GM23338 (cell line): ENCODE results near the gene CXCL8. TPM values are rescaled to one million over a fixed set of nuclear protein-coding genes. Genes with fewer than 3 reads are reported as not detected.
"Not testable (repeated sequence)": the region's sequence is repeated elsewhere in the genome, so short reads cannot be mapped to it uniquely, and the experiment has no call there.

Experiments
- ATAC-seq: fragments of 200-7000 bp; cut with Tn5 transposase; 3 replicates; pipeline ENCODE4 v1.9.1; 2020
- DNase-seq: peaks from one replicate; pipeline ENCODE4 v3.0.0-alpha.2; 2015; ENCODE audit warnings: low spot score
- H2AFZ ChIP-seq: fragments of 200-600 bp; sonication (generic); 2 replicates; pipeline ENCODE4 v1.8.0; 2016; ENCODE audit warnings: antibody characterized with exemption, mild to moderate bottlenecking, moderate library complexity
- H3F3A ChIP-seq: fragments of 200-600 bp; sonication (generic); replicated peaks from 2 replicates; pipeline ENCODE4 v1.8.0; 2017; ENCODE audit warnings: antibody characterized with exemption, mixed run types, low read depth
- H3K27ac ChIP-seq: fragments of 200-600 bp; sonication (generic); 2 replicates; pipeline ENCODE4 v1.6.1; 2016; ENCODE audit warnings: low read depth
- H3K27me3 ChIP-seq: fragments of 200-600 bp; sonication (generic); 2 replicates; pipeline ENCODE4 v1.8.0; 2016; ENCODE audit warnings: mild to moderate bottlenecking, mixed run types, moderate library complexity; ENCODE audit not compliant: insufficient read depth
- H3K36me3 ChIP-seq: fragments of 200-600 bp; sonication (generic); 2 replicates; pipeline ENCODE4 v1.8.0; 2016; ENCODE audit warnings: mild to moderate bottlenecking; ENCODE audit not compliant: insufficient read depth
- H3K4me1 ChIP-seq: fragments of 200-600 bp; sonication (generic); 2 replicates; pipeline ENCODE4 v1.8.0; 2016; ENCODE audit warnings: mild to moderate bottlenecking, moderate library complexity; ENCODE audit not compliant: insufficient read depth
- H3K4me2 ChIP-seq: fragments of 200-600 bp; sonication (generic); 2 replicates; pipeline ENCODE4 v1.7.1; 2017; ENCODE audit warnings: mixed run types
- H3K4me3 ChIP-seq: fragments of 200-600 bp; sonication (generic); 2 replicates; pipeline ENCODE4 v1.6.1; 2016; ENCODE audit warnings: mixed run types
- H3K79me2 ChIP-seq: fragments of 200-600 bp; sonication (generic); replicated peaks from 2 replicates; pipeline ENCODE4 v1.8.0; 2017; ENCODE audit warnings: mild to moderate bottlenecking; ENCODE audit not compliant: insufficient read depth
- H3K9me2 ChIP-seq: fragments of 200-600 bp; sonication (generic); 2 replicates; pipeline ENCODE4 v1.8.0; 2017; ENCODE audit not compliant: insufficient read depth
- H4K20me1 ChIP-seq: fragments of 200-600 bp; sonication (generic); replicated peaks from 2 replicates; pipeline ENCODE4 v1.8.0; 2017; ENCODE audit warnings: mild to moderate bottlenecking; ENCODE audit not compliant: insufficient read depth
- H3K27ac Mint-ChIP-seq: 2 replicates; pipeline ENCODE4 v1.8.0; 2020; ENCODE audit warnings: inconsistent platforms, mild to moderate bottlenecking, moderate library complexity, mixed read lengths
- H3K27me3 Mint-ChIP-seq: 3 replicates; pipeline ENCODE4 v1.8.0; 2022; ENCODE audit warnings: low read depth, mild to moderate bottlenecking, moderate library complexity, mixed read lengths, inconsistent platforms; ENCODE audit not compliant: insufficient read depth, poor library complexity
- H3K36me3 Mint-ChIP-seq: 3 replicates; pipeline ENCODE4 v1.8.0; 2021; ENCODE audit warnings: low read depth, mild to moderate bottlenecking, inconsistent platforms, moderate library complexity, mixed read lengths
- H3K4me1 Mint-ChIP-seq: 3 replicates; pipeline ENCODE4 v1.8.0; 2020; ENCODE audit warnings: mild to moderate bottlenecking, inconsistent platforms, mixed read lengths
- H3K4me3 Mint-ChIP-seq: 3 replicates; pipeline ENCODE4 v1.8.0; 2021; ENCODE audit warnings: moderate library complexity, mild to moderate bottlenecking, inconsistent platforms, mixed read lengths
- H3K9me3 Mint-ChIP-seq: 3 replicates; pipeline ENCODE4 v1.8.0; 2020; ENCODE audit warnings: moderate library complexity, mild to moderate bottlenecking, inconsistent platforms, mixed read lengths
- EZH2 ChIP-seq: fragments of 200-600 bp; sonication (generic); IDR thresholded peaks from one replicate; pipeline ENCODE4 v1.8.0; 2017; ENCODE audit warnings: antibody characterized with exemption, mild to moderate bottlenecking, low read depth; ENCODE audit not compliant: unreplicated experiment
- EZH2phosphoT487 ChIP-seq: fragments of 200-600 bp; sonication (generic); IDR thresholded peaks from one replicate; pipeline ENCODE4 v1.8.1; 2018; ENCODE audit warnings: antibody characterized with exemption; ENCODE audit not compliant: unreplicated experiment
- JUNB ChIP-seq: IDR thresholded peaks from one replicate; pipeline ENCODE4 v1.6.1; 2016; ENCODE audit warnings: antibody characterized with exemption; ENCODE audit not compliant: unreplicated experiment
- NANOG ChIP-seq: IDR thresholded peaks from 2 replicates; pipeline ENCODE4 v1.6.1; 2016; ENCODE audit warnings: antibody characterized with exemption, borderline replicate concordance
- ZNF114 ChIP-seq: fragments of 250-450 bp; sonication (Bioruptor Pico); IDR thresholded peaks from 2 replicates; pipeline ENCODE4 v1.5.0; 2020; ENCODE audit warnings: mild to moderate bottlenecking, moderate library complexity
- polyA plus RNA-seq: library from polyadenylated mRNA; unstranded; fragments of >200 nt; fragmentation: Nextera tagmentation; extraction: Ambion mirVana; gene quantifications from 2 replicates; pipeline ENCODE4 v1.2.1, GENCODE V29; 2016
- total RNA-seq: library from RNA; depleted of rRNA; stranded (reverse); fragments of >200 nt; shearing (Covaris generic); gene quantifications from 2 replicates; pipeline ENCODE4 v1.2.3, GENCODE V29; 2014
- TF ChIP-seq, protein P1 (sequence below): IDR thresholded peaks from 2 replicates; pipeline ENCODE4 v1.6.1; 2016; ENCODE audit warnings: antibody characterized with exemption
- TF ChIP-seq, protein P2 (sequence below), 2 experiments: fragments of 200-600 bp in 1 of 2; sonication (generic) in 1 of 2; conservative IDR thresholded peaks; 2 replicates each; pipeline versions ENCODE4 v1.5.1 to v1.6.1; 2016 to 2017; ENCODE audit warnings: antibody characterized with exemption in 2 of 2, low read depth in 2 of 2, mild to moderate bottlenecking in 2 of 2, moderate library complexity in 1 of 2
- TF ChIP-seq, protein P3 (sequence below): IDR thresholded peaks from one replicate; pipeline ENCODE4 v1.6.1; 2018; ENCODE audit warnings: antibody characterized with exemption; ENCODE audit not compliant: unreplicated experiment

The CXCL8 gene
- total and polyA plus RNA-seq, 2 experiments from 2014 or later, result 0.11 TPM; not detected in 1

DNA sequence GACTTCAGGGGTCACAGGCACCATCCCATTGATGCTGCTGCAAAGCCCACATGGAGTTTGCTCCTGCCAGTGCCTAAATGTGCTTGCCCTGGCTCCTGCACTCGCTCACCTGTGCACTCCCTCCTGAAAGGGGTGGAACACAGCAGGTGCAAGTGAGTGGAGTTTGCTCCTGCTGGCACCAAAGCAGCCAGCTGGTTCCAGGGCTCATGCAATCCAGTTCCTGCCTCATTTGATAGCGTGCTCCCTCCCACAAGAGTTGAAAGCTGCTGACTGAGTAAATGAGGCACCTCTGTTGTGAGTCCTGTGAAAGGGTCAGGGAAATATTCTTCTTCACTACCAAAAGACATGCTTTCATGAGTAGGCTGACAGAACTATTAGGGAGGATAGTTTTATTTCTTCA lies 30.5 kb downstream of the CXCL8 start:
- Histone ChIP-seq H3F3A (no peaks in the 10 kb centered on the region), H2AFZ (peak overlapping the region; percentile 75; the same call in 1 of the 2 replicates), H4K20me1 (no peaks in the 10 kb centered on the region), H3K4me1 (no peaks in the 10 kb centered on the region), H3K79me2 (no peaks in the 10 kb centered on the region), H3K4me3 (no peak overlapping the region), H3K27ac (no peak overlapping the region), H3K36me3 (no peaks in the 10 kb centered on the region), H3K4me2 (no peak overlapping the region), H3K27me3 (no peaks in the 10 kb centered on the region), H3K9me2 (peaks cover 6% of the 10 kb centered on the region; the same call in 1 of the 2 replicates)
- ATAC-seq, result no peak
- no peaks in the 10 kb centered on the region for H3K9me3 Mint-ChIP-seq
- no peaks in the 10 kb centered on the region for H3K36me3 Mint-ChIP-seq
- H3K27ac Mint-ChIP-seq, result no peak overlapping the region
- no peak overlapping the region for H3K4me3 Mint-ChIP-seq
- DNase-seq, result no peak
- no peaks in the 10 kb centered on the region for H3K4me1 Mint-ChIP-seq
- TF ChIP-seq JUNB (no peak), EZH2phosphoT487 (no peak)
- no peaks in the 10 kb centered on the region for H3K27me3 Mint-ChIP-seq

DNA sequence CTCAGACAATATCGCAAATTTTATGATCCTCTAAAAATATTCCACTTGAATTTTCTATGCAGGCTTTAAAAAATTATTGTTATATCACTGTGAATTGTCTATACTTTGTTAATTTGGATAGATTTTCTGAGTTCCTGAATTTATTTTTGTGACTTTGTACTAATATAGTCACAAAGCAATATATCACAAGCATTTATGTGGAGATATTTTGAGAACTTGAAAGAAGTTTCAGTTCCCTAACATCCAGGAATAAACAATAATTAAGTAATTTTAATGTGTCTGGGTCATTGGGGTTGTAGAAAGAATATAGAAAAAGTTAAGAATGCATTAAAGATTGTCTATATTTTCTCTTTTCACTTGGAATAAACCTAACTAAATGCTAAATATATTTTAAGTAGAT lies 32.0 kb downstream of the CXCL8 start:
- no peaks in the 10 kb centered on the region; the same call in 1 of the 2 replicates for H3K9me2 ChIP-seq
- H3K4me1 ChIP-seq, result no peaks in the 10 kb centered on the region
- no peak overlapping the region for H3K27ac Mint-ChIP-seq
- no peak for DNase-seq
- no peaks in the 10 kb centered on the region for H3K27me3 Mint-ChIP-seq
- no peaks in the 10 kb centered on the region for H3K36me3 Mint-ChIP-seq
- no peak overlapping the region for H3K4me3 ChIP-seq
- no peak overlapping the region for H3K4me3 Mint-ChIP-seq
- H3K9me3 Mint-ChIP-seq, result no peaks in the 10 kb centered on the region
- H3K4me1 Mint-ChIP-seq, result no peaks in the 10 kb centered on the region
- no peaks in the 10 kb centered on the region for H4K20me1 ChIP-seq
- no peaks in the 10 kb centered on the region for H3F3A ChIP-seq
- TF ChIP-seq, protein P1, sequence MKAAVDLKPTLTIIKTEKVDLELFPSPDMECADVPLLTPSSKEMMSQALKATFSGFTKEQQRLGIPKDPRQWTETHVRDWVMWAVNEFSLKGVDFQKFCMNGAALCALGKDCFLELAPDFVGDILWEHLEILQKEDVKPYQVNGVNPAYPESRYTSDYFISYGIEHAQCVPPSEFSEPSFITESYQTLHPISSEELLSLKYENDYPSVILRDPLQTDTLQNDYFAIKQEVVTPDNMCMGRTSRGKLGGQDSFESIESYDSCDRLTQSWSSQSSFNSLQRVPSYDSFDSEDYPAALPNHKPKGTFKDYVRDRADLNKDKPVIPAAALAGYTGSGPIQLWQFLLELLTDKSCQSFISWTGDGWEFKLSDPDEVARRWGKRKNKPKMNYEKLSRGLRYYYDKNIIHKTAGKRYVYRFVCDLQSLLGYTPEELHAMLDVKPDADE, result no peak
- TF ChIP-seq, protein P2, sequence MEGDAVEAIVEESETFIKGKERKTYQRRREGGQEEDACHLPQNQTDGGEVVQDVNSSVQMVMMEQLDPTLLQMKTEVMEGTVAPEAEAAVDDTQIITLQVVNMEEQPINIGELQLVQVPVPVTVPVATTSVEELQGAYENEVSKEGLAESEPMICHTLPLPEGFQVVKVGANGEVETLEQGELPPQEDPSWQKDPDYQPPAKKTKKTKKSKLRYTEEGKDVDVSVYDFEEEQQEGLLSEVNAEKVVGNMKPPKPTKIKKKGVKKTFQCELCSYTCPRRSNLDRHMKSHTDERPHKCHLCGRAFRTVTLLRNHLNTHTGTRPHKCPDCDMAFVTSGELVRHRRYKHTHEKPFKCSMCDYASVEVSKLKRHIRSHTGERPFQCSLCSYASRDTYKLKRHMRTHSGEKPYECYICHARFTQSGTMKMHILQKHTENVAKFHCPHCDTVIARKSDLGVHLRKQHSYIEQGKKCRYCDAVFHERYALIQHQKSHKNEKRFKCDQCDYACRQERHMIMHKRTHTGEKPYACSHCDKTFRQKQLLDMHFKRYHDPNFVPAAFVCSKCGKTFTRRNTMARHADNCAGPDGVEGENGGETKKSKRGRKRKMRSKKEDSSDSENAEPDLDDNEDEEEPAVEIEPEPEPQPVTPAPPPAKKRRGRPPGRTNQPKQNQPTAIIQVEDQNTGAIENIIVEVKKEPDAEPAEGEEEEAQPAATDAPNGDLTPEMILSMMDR (conservative IDR thresholded peaks at IDR 0.05; ENCODE audit: low read depth in 2 of 2), result no peak
- TF ChIP-seq, protein P3, sequence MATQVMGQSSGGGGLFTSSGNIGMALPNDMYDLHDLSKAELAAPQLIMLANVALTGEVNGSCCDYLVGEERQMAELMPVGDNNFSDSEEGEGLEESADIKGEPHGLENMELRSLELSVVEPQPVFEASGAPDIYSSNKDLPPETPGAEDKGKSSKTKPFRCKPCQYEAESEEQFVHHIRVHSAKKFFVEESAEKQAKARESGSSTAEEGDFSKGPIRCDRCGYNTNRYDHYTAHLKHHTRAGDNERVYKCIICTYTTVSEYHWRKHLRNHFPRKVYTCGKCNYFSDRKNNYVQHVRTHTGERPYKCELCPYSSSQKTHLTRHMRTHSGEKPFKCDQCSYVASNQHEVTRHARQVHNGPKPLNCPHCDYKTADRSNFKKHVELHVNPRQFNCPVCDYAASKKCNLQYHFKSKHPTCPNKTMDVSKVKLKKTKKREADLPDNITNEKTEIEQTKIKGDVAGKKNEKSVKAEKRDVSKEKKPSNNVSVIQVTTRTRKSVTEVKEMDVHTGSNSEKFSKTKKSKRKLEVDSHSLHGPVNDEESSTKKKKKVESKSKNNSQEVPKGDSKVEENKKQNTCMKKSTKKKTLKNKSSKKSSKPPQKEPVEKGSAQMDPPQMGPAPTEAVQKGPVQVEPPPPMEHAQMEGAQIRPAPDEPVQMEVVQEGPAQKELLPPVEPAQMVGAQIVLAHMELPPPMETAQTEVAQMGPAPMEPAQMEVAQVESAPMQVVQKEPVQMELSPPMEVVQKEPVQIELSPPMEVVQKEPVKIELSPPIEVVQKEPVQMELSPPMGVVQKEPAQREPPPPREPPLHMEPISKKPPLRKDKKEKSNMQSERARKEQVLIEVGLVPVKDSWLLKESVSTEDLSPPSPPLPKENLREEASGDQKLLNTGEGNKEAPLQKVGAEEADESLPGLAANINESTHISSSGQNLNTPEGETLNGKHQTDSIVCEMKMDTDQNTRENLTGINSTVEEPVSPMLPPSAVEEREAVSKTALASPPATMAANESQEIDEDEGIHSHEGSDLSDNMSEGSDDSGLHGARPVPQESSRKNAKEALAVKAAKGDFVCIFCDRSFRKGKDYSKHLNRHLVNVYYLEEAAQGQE, result no peak
- TF ChIP-seq NANOG, result no peak
- TF ChIP-seq ZNF114 (CRISPR knock-in tag), result no peak
- TF ChIP-seq EZH2, result no peak
- H3K27me3 ChIP-seq, result no peaks in the 10 kb centered on the region
- no peaks in the 10 kb centered on the region for H3K79me2 ChIP-seq
- no peak overlapping the region for H3K4me2 ChIP-seq
- H2AFZ ChIP-seq, result no peak overlapping the region
- no peak for ATAC-seq
- H3K27ac ChIP-seq, result no peak overlapping the region
- no peaks in the 10 kb centered on the region for H3K36me3 ChIP-seq

DNA sequence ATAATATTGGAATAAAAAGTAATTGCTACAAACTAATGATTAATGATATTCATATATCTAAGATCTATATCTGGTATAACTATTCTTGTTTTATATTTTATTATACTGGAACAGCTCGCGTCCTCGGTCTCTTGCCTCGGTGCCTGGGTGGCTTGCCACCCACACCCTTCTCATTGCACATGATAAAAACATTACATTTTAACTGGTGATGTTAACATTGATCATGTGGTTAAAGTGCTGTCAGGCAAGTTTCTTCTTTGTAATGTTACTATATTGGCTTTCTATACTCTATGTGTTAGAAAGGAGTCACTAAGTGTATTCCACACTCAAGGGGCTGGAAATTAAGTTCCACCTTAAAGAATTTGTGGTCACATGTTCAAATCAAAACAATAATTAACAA lies 34.0 kb downstream of the CXCL8 start:
- H3K4me3 ChIP-seq, H3K36me3 Mint-ChIP-seq, ATAC-seq, H3K36me3 ChIP-seq, H3K27ac ChIP-seq, H3K9me2 ChIP-seq, DNase-seq, H3K27me3 ChIP-seq, H3K27ac Mint-ChIP-seq, H2AFZ ChIP-seq, H3K4me3 Mint-ChIP-seq, H3K79me2 ChIP-seq, H3K4me1 ChIP-seq, H3K4me1 Mint-ChIP-seq, H4K20me1 ChIP-seq, H3F3A ChIP-seq, H3K9me3 Mint-ChIP-seq, H3K27me3 Mint-ChIP-seq, H3K4me2 ChIP-seq: not testable (repeated sequence)
